ENCODE measurements around the gene TXNRD3. TPM values are rescaled to one million over a fixed set of nuclear protein-coding genes. Genes with fewer than 3 reads are reported as not detected.
A peak's percentile ranks its signal among the peaks of the same experiment; 100 is the strongest.

TXNRD3 gene
- total and polyA plus RNA-seq, 2 experiments from 2014 or later = 15.7 to 16.2 TPM

DNA sequence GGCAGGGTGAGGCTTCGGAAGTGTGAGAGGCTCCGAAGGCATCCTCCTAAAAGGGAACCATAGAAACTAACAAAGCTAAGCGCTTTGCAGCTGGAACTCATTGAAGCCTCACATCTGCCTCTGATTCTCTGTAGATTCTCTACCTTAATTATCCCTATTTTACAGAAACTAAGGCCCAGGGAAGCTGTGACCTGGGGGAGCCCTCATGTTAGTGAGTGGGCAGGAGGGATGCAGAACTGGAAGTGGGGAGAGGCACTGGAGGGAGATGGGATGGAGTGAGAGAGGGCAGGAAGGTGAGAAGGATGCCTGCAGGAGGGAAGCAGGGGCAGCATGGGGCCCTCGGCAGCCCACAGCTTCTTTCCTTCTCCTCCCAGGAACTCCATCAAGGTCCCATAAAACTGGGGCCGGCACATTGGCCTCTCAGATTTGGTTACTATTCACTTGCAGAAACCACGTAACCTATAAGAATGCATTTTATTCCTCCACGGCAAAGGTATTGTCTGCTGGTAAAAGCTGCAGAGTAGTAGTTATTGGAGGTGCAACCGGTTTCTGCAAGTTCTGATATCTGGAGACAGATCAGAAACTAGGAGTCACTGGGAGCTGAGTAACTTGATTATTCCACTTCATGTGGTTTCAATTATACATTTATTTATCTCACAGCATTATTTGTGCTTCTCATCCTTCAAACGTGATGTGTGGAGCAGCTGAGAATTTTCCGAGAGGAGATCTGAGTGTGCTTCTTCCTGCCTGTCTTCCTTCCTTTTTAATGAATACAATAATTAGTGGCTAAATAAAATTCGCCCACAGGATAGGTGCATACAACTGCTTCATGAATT lies 25.1 kb upstream of the TXNRD3 start:
- no peak overlapping the region for H3K4me2 ChIP-seq (ENCODE audit: unreplicated experiment)
- H2AFZ ChIP-seq = no peak overlapping the region
- DNase-seq = peak; percentile 53
- TF ChIP-seq EZH2phosphoT487 (IDR thresholded peaks at IDR 0.05; ENCODE audit: insufficient read depth, low read depth) = no peak
- no peak for TF ChIP-seq EZH2 (IDR thresholded peaks at IDR 0.05; ENCODE audit: insufficient read depth, poor library complexity, severe bottlenecking)
- no peaks in the 10 kb centered on the region; the same call in 1 of the 2 replicates for H3K27me3 ChIP-seq (replicated peaks; ENCODE audit: insufficient read depth)
- H3K9me3 ChIP-seq (ENCODE audit: low read depth) = no peaks in the 10 kb centered on the region
- H3K4me1 ChIP-seq (ENCODE audit: insufficient read depth) = no peaks in the 10 kb centered on the region
- in situ Hi-C loops (cut with MboI) = no loop called here
- H3K36me3 ChIP-seq (ENCODE audit: low read depth) = no peaks in the 10 kb centered on the region
- peaks cover 16% of the 10 kb centered on the region; the same call in 1 of the 2 replicates for H3F3A ChIP-seq (ENCODE audit: insufficient read depth)
- no peak overlapping the region for H3K27ac ChIP-seq
- H3K9me2 ChIP-seq (ENCODE audit: insufficient read depth) = no peaks in the 10 kb centered on the region
- peak overlapping the region; percentile 44; the same call in 1 of the 2 replicates for H3K4me3 ChIP-seq
- no peaks in the 10 kb centered on the region for H4K20me1 ChIP-seq (ENCODE audit: insufficient read depth)
- no peak overlapping the region for H3K9ac ChIP-seq
- 59 to 61% methylated on average over 11 of the region's 11 CpGs for WGBS, 2 experiments (ENCODE audit: low coverage in 1 of 2, low lambda C conversion rate in 2 of 2, missing lambda C conversion rate in 2 of 2)
- no peaks in the 10 kb centered on the region for H3K79me2 ChIP-seq (ENCODE audit: insufficient read depth)

- H3F3A ChIP-seq (ENCODE audit: insufficient read depth) = peaks cover 16% of the 10 kb centered on the region; the same call in 1 of the 2 replicates
- no peaks in the 10 kb centered on the region; the same call in 1 of the 2 replicates for H3K27me3 ChIP-seq (replicated peaks; ENCODE audit: insufficient read depth)
- H3K9me2 ChIP-seq (ENCODE audit: insufficient read depth) = no peaks in the 10 kb centered on the region
- H3K4me3 ChIP-seq = peak overlapping the region; percentile 44
- 2% methylated on average over 16 to 20 of the region's 20 CpGs for WGBS, 2 experiments (ENCODE audit: low coverage in 1 of 2, low lambda C conversion rate in 2 of 2, missing lambda C conversion rate in 2 of 2)
- DNase-seq = peak; percentile 74
- H4K20me1 ChIP-seq (ENCODE audit: insufficient read depth) = no peaks in the 10 kb centered on the region
- no peaks in the 10 kb centered on the region for H3K36me3 ChIP-seq (ENCODE audit: low read depth)
- no peaks in the 10 kb centered on the region for H3K79me2 ChIP-seq (ENCODE audit: insufficient read depth)
- H3K9ac ChIP-seq = no peak overlapping the region
- TF ChIP-seq EZH2 (IDR thresholded peaks at IDR 0.05; ENCODE audit: insufficient read depth, poor library complexity, severe bottlenecking) (no peak), EZH2phosphoT487 (IDR thresholded peaks at IDR 0.05; ENCODE audit: insufficient read depth, low read depth) (no peak)
- H3K4me2 ChIP-seq (ENCODE audit: unreplicated experiment) = peak overlapping the region; percentile 65
- in situ Hi-C loops (cut with MboI) = no loop called here
- H2AFZ ChIP-seq = peak overlapping the region; percentile 69
- H3K4me1 ChIP-seq (ENCODE audit: insufficient read depth) = no peaks in the 10 kb centered on the region
- no peaks in the 10 kb centered on the region for H3K9me3 ChIP-seq (ENCODE audit: low read depth)
- no peak overlapping the region for H3K27ac ChIP-seq
Observed at GRCh38 chr3:126679318-126679751, 24.4 kb upstream of the TXNRD3 start.

- Histone ChIP-seq H3K79me2 (ENCODE audit: insufficient read depth) (no peaks in the 10 kb centered on the region), H3F3A (ENCODE audit: insufficient read depth) (peaks cover 16% of the 10 kb centered on the region; the same call in 1 of the 2 replicates), H3K27ac (no peak overlapping the region), H2AFZ (no peak overlapping the region), H3K9ac (no peak overlapping the region), H3K36me3 (ENCODE audit: low read depth) (no peaks in the 10 kb centered on the region), H3K27me3 (replicated peaks; ENCODE audit: insufficient read depth) (no peaks in the 10 kb centered on the region; the same call in 1 of the 2 replicates), H4K20me1 (ENCODE audit: insufficient read depth) (no peaks in the 10 kb centered on the region), H3K4me3 (no peak overlapping the region), H3K4me2 (ENCODE audit: unreplicated experiment) (peak overlapping the region; percentile 65), H3K4me1 (ENCODE audit: insufficient read depth) (no peaks in the 10 kb centered on the region), H3K9me2 (ENCODE audit: insufficient read depth) (no peaks in the 10 kb centered on the region), H3K9me3 (ENCODE audit: low read depth) (no peaks in the 10 kb centered on the region)
- TF ChIP-seq EZH2phosphoT487 (IDR thresholded peaks at IDR 0.05; ENCODE audit: insufficient read depth, low read depth) (no peak), EZH2 (IDR thresholded peaks at IDR 0.05; ENCODE audit: insufficient read depth, poor library complexity, severe bottlenecking) (no peak)
- WGBS, 2 experiments (ENCODE audit: low coverage in 1 of 2, low lambda C conversion rate in 2 of 2, missing lambda C conversion rate in 2 of 2) = 32 to 33% methylated on average over 28 to 30 of the region's 30 CpGs
- DNase-seq = no peak
- in situ Hi-C loops (cut with MboI) = no loop called here
Observed at GRCh38 chr3:126678693-126679317, 23.9 kb upstream of the TXNRD3 start.

DNA sequence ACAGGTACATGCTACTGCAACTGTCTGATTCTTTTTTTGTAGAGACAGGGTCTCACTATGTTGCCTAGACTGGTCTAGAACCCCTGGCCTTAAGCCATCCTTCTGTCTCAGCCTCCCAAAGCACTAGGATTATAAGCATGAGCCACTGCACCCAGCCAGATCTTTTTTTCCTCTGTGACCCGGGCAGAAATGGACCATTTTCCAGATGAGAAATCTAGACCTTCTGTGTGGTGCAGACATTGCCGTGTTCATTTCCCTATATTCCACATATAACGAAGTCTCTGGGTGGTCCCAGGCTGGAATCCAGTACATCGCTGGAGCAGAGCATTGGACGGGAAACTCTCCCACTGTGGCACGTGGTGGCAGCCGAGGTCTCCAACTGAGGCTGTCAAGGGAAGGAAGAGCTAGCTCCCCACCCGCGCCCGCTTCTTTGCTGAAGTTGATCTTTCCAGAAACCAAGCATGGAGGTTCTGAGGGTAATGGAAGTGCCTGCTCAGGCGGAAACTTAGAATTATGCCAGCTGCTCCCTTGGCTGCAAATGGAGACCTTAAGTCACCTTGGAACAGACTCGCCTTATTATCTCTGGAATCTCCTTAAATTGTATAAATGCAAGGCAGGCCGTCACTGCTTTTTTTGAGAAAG lies 23.1 kb upstream of the TXNRD3 start:
- no peak overlapping the region for H3K4me2 ChIP-seq (ENCODE audit: unreplicated experiment)
- H3K79me2 ChIP-seq (ENCODE audit: insufficient read depth) = no peaks in the 10 kb centered on the region
- TF ChIP-seq EZH2phosphoT487 (IDR thresholded peaks at IDR 0.05; ENCODE audit: insufficient read depth, low read depth) = no peak
- TF ChIP-seq EZH2 (IDR thresholded peaks at IDR 0.05; ENCODE audit: insufficient read depth, poor library complexity, severe bottlenecking) = no peak
- no peak overlapping the region for H3K9ac ChIP-seq
- in situ Hi-C loops (cut with MboI) = no loop called here
- no peaks in the 10 kb centered on the region for H3K36me3 ChIP-seq (ENCODE audit: low read depth)
- no peak for DNase-seq
- peaks cover 16% of the 10 kb centered on the region; the same call in 1 of the 2 replicates for H3F3A ChIP-seq (ENCODE audit: insufficient read depth)
- no peak overlapping the region for H3K4me3 ChIP-seq
- H2AFZ ChIP-seq = no peak overlapping the region
- H3K9me3 ChIP-seq (ENCODE audit: low read depth) = no peaks in the 10 kb centered on the region
- no peaks in the 10 kb centered on the region; the same call in 1 of the 2 replicates for H3K27me3 ChIP-seq (replicated peaks; ENCODE audit: insufficient read depth)
- no peaks in the 10 kb centered on the region for H4K20me1 ChIP-seq (ENCODE audit: insufficient read depth)
- 63 to 65% methylated on average over 13 of the region's 13 CpGs for WGBS, 2 experiments (ENCODE audit: low coverage in 1 of 2, low lambda C conversion rate in 2 of 2, missing lambda C conversion rate in 2 of 2)
- no peaks in the 10 kb centered on the region for H3K9me2 ChIP-seq (ENCODE audit: insufficient read depth)
- H3K27ac ChIP-seq = no peak overlapping the region
- H3K4me1 ChIP-seq (ENCODE audit: insufficient read depth) = no peaks in the 10 kb centered on the region
